Measurements from ENCODE around the gene CTIF.

Gene CTIF

GRCh38 chr18:48796491-48797205, 257.8 kb downstream of the CTIF start:
- Mint-ChIP-seq H3K9me3 (no peaks in the 10 kb centered on the region), H3K36me3 (ENCODE audit: low read depth) (peaks cover 13% of the 10 kb centered on the region), H3K27ac (no peak overlapping the region), H3K27me3 (ENCODE audit: low read depth, poor library complexity) (peaks cover 14% of the 10 kb centered on the region), H3K4me3 (no peak overlapping the region), H3K4me1 (peaks cover 53% of the 10 kb centered on the region)
- TF ChIP-seq CTCF (IDR thresholded peaks at IDR 0.05), result no peak
- DNase-seq, result no peak

GRCh38 chr18:48797841-48798255, 259.0 kb downstream of the CTIF start:
- Mint-ChIP-seq H3K4me1 (peaks cover 50% of the 10 kb centered on the region), H3K27me3 (ENCODE audit: low read depth, poor library complexity) (peaks cover 14% of the 10 kb centered on the region), H3K27ac (no peak overlapping the region), H3K36me3 (ENCODE audit: low read depth) (peaks cover 11% of the 10 kb centered on the region), H3K9me3 (no peaks in the 10 kb centered on the region), H3K4me3 (no peak overlapping the region)
- DNase-seq, result peak; percentile 0
- no peak for TF ChIP-seq CTCF (IDR thresholded peaks at IDR 0.05)

- peak; percentile 0 for DNase-seq
- Mint-ChIP-seq H3K9me3 (no peaks in the 10 kb centered on the region), H3K27ac (no peak overlapping the region), H3K27me3 (ENCODE audit: low read depth, poor library complexity) (peaks cover 13% of the 10 kb centered on the region), H3K4me1 (peaks cover 50% of the 10 kb centered on the region), H3K36me3 (ENCODE audit: low read depth) (peaks cover 12% of the 10 kb centered on the region), H3K4me3 (no peak overlapping the region)
- TF ChIP-seq CTCF (IDR thresholded peaks at IDR 0.05), result no peak
These were observed 259.8 kb downstream of the CTIF start for GRCh38 chr18:48798334-48799245.

- Mint-ChIP-seq H3K27me3 (ENCODE audit: low read depth, poor library complexity) (peaks cover 9% of the 10 kb centered on the region), H3K27ac (no peak overlapping the region), H3K4me3 (no peak overlapping the region), H3K9me3 (no peaks in the 10 kb centered on the region), H3K36me3 (ENCODE audit: low read depth) (peaks cover 18% of the 10 kb centered on the region), H3K4me1 (peaks cover 42% of the 10 kb centered on the region)
- TF ChIP-seq CTCF (IDR thresholded peaks at IDR 0.05), result no peak
- no peak for DNase-seq
These were observed 261.0 kb downstream of the CTIF start for GRCh38 chr18:48799724-48800315.

- no peaks in the 10 kb centered on the region for H3K9me3 Mint-ChIP-seq
- TF ChIP-seq CTCF (IDR thresholded peaks at IDR 0.05), result no peak
- peaks cover 43% of the 10 kb centered on the region for H3K4me1 Mint-ChIP-seq
- no peak for DNase-seq
- no peak overlapping the region for H3K4me3 Mint-ChIP-seq
- H3K27me3 Mint-ChIP-seq (ENCODE audit: low read depth, poor library complexity), result peaks cover 9% of the 10 kb centered on the region
- peaks cover 18% of the 10 kb centered on the region for H3K36me3 Mint-ChIP-seq (ENCODE audit: low read depth)
- no peak overlapping the region for H3K27ac Mint-ChIP-seq
These were observed 261.6 kb downstream of the CTIF start for GRCh38 chr18:48800466-48800865.
